SU-DHL-6 (cell line): ENCODE results near the gene COL5A1.

Source experiments
- EZH2phosphoT487 ChIP-seq: fragments of 200-600 bp; sonication (generic), shearing (Covaris generic); conservative IDR thresholded peaks from 2 replicates; pipeline ENCODE4 v1.6.1; 2018; ENCODE audit warnings: mild to moderate bottlenecking, antibody characterized with exemption, low read length, moderate library complexity, mixed read lengths
- TF ChIP-seq, protein P1 (sequence below): fragments of 200-600 bp; sonication (generic); IDR thresholded peaks from one replicate; pipeline ENCODE4 v1.5.1; 2017; ENCODE audit warnings: antibody characterized with exemption, mild to moderate bottlenecking, low read length, moderate library complexity; ENCODE audit not compliant: insufficient read depth, poor library complexity, severe bottlenecking

DNA sequence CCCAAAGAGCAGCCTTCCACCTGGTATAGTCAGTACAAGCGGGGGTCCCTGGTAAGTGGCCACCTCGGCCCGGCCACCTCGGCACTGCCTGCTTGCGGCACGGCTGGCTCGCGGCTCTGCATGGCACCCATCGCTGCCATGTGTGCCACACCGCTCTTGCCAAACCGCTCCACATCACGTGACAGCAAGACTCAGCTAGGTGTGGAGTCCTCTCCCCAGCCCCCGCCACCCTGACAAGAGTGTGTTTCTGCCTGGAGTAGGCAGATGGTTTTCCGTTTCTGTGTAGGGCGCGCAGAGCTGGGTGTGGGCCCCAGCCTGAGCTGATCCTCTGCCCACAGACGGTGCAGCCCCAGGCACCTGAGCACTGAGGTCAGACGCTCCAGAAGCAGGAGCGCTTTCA, 188.5 kb downstream of the COL5A1 start:
- TF ChIP-seq, protein P1, sequence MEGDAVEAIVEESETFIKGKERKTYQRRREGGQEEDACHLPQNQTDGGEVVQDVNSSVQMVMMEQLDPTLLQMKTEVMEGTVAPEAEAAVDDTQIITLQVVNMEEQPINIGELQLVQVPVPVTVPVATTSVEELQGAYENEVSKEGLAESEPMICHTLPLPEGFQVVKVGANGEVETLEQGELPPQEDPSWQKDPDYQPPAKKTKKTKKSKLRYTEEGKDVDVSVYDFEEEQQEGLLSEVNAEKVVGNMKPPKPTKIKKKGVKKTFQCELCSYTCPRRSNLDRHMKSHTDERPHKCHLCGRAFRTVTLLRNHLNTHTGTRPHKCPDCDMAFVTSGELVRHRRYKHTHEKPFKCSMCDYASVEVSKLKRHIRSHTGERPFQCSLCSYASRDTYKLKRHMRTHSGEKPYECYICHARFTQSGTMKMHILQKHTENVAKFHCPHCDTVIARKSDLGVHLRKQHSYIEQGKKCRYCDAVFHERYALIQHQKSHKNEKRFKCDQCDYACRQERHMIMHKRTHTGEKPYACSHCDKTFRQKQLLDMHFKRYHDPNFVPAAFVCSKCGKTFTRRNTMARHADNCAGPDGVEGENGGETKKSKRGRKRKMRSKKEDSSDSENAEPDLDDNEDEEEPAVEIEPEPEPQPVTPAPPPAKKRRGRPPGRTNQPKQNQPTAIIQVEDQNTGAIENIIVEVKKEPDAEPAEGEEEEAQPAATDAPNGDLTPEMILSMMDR = no peak
- no peak for TF ChIP-seq EZH2phosphoT487
